ENCODE results near the gene DIO3.

DIO3 gene

DNA sequence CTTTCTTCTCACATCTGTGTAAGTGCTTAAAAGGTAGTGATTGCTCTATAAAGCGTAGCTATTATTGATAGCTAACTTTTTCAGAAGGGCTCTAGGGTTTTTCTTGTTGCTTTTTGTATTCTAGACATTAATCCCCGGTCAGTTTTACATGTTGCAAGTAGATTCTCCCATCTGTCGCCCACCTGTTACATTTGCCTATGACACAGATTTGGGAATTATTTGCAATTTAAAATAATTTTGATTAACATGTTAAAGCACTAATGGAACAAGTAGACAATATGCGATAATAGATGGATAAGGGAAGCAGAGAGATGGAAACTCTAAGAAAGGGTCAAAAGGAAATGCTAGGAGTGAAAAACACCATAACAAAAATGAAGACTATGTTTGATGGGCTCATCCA, 44.5 kb downstream of the DIO3 start:
- in situ Hi-C loops (cut with MboI; ENCODE audit: low pct_unique_long_range_greater_than_20kb, low sequenced_read_pairs) = no loop called here
- DNase-seq = no peak

Measured in KBM-7 (cell line).